CD8-positive, alpha-beta memory T cell (primary cell): Measurements from ENCODE around the gene IZUMO4. TPM values are rescaled to one million over a fixed set of nuclear protein-coding genes. Genes with fewer than 3 reads are reported as not detected.
"Not testable (repeated sequence)": the region's sequence is repeated elsewhere in the genome, so short reads cannot be mapped to it uniquely, and the experiment has no call there.

Source experiments
- CTCF ChIA-PET: fragments of 350-600 bp; sonication (Branson Sonifier 250); formaldehyde crosslinking; loops from one replicate; lab custom pipeline; 2021; ENCODE audit warnings: antibody characterized with exemption; lab: Charles Lee
- POLR2A ChIA-PET: fragments of 350-600 bp; sonication (Branson Sonifier 250); formaldehyde crosslinking; loops from one replicate; lab custom pipeline; 2021; ENCODE audit warnings: antibody characterized with exemption; lab: Charles Lee
- DNase-seq, 5 donors: peaks; one replicate each; pipeline versions ENCODE4 v3.0.0 to v3.0.0-alpha.2; 2020 to 2022; ENCODE audit warnings: mixed read lengths in 1 of 5
- H3K27ac ChIP-seq: one replicate; pipeline ENCODE4 v1.7.0; 2013; ENCODE audit warnings: low read depth, mild to moderate bottlenecking, low read length, moderate library complexity
- H3K27me3 ChIP-seq: 2 replicates; pipeline ENCODE4 v1.7.0; 2013; ENCODE audit warnings: low read length, mild to moderate bottlenecking; ENCODE audit not compliant: insufficient read depth, poor library complexity, severe bottlenecking
- H3K36me3 ChIP-seq: 2 replicates; pipeline ENCODE4 v1.7.0; 2013; ENCODE audit warnings: mild to moderate bottlenecking, low read length, moderate library complexity; ENCODE audit not compliant: insufficient read depth
- H3K4me1 ChIP-seq: 2 replicates; pipeline ENCODE4 v1.7.0; 2013; ENCODE audit warnings: mild to moderate bottlenecking, low read length, moderate library complexity; ENCODE audit not compliant: insufficient read depth
- H3K4me3 ChIP-seq: 2 replicates; pipeline ENCODE4 v1.7.0; 2013; ENCODE audit warnings: mild to moderate bottlenecking, low read length
- H3K9me3 ChIP-seq: 2 replicates; pipeline ENCODE4 v1.7.0; 2013; ENCODE audit warnings: mild to moderate bottlenecking, low read length
- H3K27ac Mint-ChIP-seq, 8 donors: one replicate each; pipeline ENCODE4 v1.8.0; 2020 to 2021; ENCODE audit warnings: mixed read lengths in 8 of 8, mild to moderate bottlenecking in 6 of 8, inconsistent platforms in 3 of 8, moderate library complexity in 3 of 8
- H3K27me3 Mint-ChIP-seq, 2 donors: one replicate each; pipeline ENCODE4 v1.8.0; 2020 to 2021; ENCODE audit warnings: mixed read lengths in 2 of 2, mild to moderate bottlenecking in 1 of 2, moderate library complexity in 1 of 2
- H3K36me3 Mint-ChIP-seq, 3 donors: one replicate each; pipeline ENCODE4 v1.8.0; 2020 to 2021; ENCODE audit warnings: mixed read lengths in 3 of 3, inconsistent platforms in 1 of 3, mild to moderate bottlenecking in 1 of 3
- H3K4me1 Mint-ChIP-seq, 3 donors: one replicate each; pipeline ENCODE4 v1.8.0; 2020 to 2021; ENCODE audit warnings: mixed read lengths in 3 of 3, inconsistent platforms in 1 of 3, mild to moderate bottlenecking in 1 of 3
- H3K4me3 Mint-ChIP-seq, 7 donors: one replicate each; pipeline ENCODE4 v1.8.0; 2020 to 2021; ENCODE audit warnings: mixed read lengths in 7 of 7, mild to moderate bottlenecking in 6 of 7, moderate library complexity in 4 of 7, inconsistent platforms in 2 of 7
- H3K9me3 Mint-ChIP-seq, 5 donors: one replicate each; pipeline ENCODE4 v1.8.0; 2020 to 2022; ENCODE audit warnings: mixed read lengths in 5 of 5, mild to moderate bottlenecking in 3 of 5, moderate library complexity in 2 of 5, inconsistent platforms in 1 of 5
- polyA plus RNA-seq: library from polyadenylated mRNA; unstranded; fragments of 300-500 nt; fragmentation: Illumina TruSeq; gene quantifications from one replicate; pipeline ENCODE4 v1.2.3, GENCODE V29; 2021
- total RNA-seq, 2 experiments: library from RNA; stranded (reverse); gene quantifications; one replicate each; pipeline ENCODE4 v1.2.3, GENCODE V29; 2021

IZUMO4 gene
- total and polyA plus RNA-seq, 3 experiments from 2014 or later: 0.58 to 9.7 (median 8.9) TPM

DNA sequence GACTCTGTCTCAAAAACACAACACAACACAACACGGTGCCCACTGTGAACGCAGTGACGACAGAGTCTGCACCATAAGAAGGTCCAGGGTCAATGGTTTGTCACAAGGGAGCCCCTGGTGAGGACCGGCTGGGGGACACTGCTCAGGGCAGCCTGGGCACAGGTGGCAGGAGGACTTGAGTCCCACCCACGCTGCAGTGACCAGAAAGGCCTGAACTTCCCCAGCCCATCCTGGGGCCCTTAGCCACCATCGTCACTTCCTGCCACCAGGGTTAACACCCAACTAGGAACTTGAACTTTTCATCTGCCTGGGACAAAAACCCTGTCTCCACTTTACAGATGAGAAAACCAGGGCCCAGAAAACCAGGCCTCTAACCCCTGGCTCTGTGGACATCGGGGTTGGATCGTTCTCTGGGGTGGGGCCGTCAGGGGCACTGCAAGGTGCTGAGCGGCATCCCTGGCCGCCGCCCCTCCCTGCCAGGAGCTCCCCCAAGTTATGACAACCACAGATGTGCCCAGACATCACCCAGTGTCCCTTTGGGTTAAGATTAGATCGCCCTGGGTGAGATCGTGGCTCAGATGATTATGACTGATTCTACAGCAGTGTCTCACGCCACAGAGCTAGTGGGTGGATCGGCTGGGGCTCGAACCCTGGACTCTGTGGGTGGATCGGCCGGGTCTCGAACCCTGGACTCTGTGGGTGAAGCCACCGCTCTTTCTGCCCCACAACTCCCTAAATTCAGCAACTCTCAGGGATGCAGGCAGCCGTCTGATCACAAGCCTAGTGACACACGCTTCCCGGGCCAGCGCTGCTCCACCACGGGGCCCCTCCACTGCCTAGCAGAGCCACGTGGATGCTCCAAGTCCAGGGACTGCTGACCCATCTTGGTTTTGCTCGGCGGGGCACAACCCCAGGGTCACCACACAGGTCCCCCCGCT, 14.6 kb upstream of the IZUMO4 start:
- H3K4me1 Mint-ChIP-seq: peaks cover 55 to 71% (median 57%) of the 10 kb centered on the region in 3 donors
- H3K27me3 Mint-ChIP-seq: peaks cover 0 to 7% of the 10 kb centered on the region in 2 donors
- H3K27ac ChIP-seq: peak overlapping the region; percentile 99
- no peaks in the 10 kb centered on the region for H3K9me3 ChIP-seq
- peak overlapping the region; percentile 94 to 100 (median 98) for H3K27ac Mint-ChIP-seq
- no peaks in the 10 kb centered on the region for H3K27me3 ChIP-seq
- peak overlapping the region; percentile 83 for H3K4me3 ChIP-seq
- peaks cover 32% of the 10 kb centered on the region for H3K36me3 ChIP-seq
- ChIA-PET CTCF (interaction anchor here (1.1 to 6.2 kb wide), 5 partner anchors 12 to 65 kb away, joined by 3 to 49 read pairs (median 8); partner anchors contain the start of gene MOB3A), POLR2A (interaction anchor here (1.4 to 2.4 kb wide), 3 partner anchors 10 to 32 kb away, joined by 5 to 19 read pairs (median 10); partner anchors contain the start of genes IZUMO4 and MOB3A)
- peak overlapping the region; percentile 88 to 99 (median 97) for H3K4me3 Mint-ChIP-seq
- H3K36me3 Mint-ChIP-seq: peaks cover 4 to 69% (median 6%) of the 10 kb centered on the region in 3 donors
- peak; percentile 45 to 80 (median 70) for DNase-seq
- peaks cover 67% of the 10 kb centered on the region for H3K4me1 ChIP-seq
- peaks cover 0 to 4% (median 2%) of the 10 kb centered on the region in 5 donors for H3K9me3 Mint-ChIP-seq

DNA sequence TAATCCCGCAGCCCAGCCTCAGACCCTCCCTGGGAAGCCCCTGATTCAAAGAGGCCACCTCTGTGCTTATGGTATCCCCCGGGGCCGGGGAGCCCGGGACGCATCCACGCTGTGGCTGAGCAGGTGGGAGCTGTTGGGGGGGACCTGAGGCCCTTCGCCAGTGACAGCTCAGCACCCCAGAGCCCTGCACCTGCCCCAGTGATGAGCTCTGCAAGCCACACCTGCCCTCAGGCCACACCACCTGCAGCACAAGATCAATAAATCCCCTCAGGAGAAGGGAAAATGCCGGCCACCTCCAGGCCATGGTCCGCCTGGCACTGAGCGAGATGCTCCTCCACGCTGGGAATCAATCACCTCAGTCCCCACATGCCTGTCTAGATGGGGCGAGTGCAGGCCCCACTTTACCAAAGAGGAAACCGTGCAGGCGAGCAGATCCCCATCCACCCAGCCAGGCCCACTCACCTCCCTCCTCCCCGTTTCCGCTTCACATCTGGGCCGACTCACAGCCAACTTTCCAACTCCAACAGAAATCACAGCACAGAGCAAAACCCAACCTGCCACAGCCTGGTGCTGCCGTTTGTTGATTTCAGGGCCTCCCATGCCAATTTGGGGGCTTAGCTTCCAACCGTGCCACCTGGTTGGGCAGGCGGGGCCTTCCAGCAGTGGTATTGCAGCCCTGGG, 13.4 kb upstream of the IZUMO4 start:
- Mint-ChIP-seq H3K4me1 (peaks cover 66 to 79% (median 68%) of the 10 kb centered on the region in 3 donors), H3K27me3 (peaks cover 0 to 7% of the 10 kb centered on the region in 2 donors), H3K9me3 (peaks cover 0 to 4% (median 2%) of the 10 kb centered on the region in 5 donors), H3K27ac (peak overlapping the region; percentile 94 to 100 (median 98)), H3K4me3 (peak overlapping the region; percentile 88 to 99 (median 97)), H3K36me3 (peaks cover 4 to 58% (median 6%) of the 10 kb centered on the region in 3 donors)
- Histone ChIP-seq H3K4me1 (peaks cover 70% of the 10 kb centered on the region), H3K27ac (peak overlapping the region; percentile 99), H3K9me3 (no peaks in the 10 kb centered on the region), H3K4me3 (peak overlapping the region; percentile 83), H3K27me3 (no peaks in the 10 kb centered on the region), H3K36me3 (peaks cover 21% of the 10 kb centered on the region)
- POLR2A ChIA-PET: interaction anchor here (0.7 to 2.4 kb wide), 7 partner anchors 9 to 68 kb away, joined by 3 to 19 read pairs (median 5); partner anchors contain the start of genes AP3D1, IZUMO4 and MOB3A
- peak; percentile 56 to 84 (median 75) for DNase-seq
- CTCF ChIA-PET: interaction anchor here (1.6 to 6.2 kb wide), 5 partner anchors 11 to 64 kb away, joined by 6 to 49 read pairs (median 8); partner anchors contain the start of gene MOB3A

DNA sequence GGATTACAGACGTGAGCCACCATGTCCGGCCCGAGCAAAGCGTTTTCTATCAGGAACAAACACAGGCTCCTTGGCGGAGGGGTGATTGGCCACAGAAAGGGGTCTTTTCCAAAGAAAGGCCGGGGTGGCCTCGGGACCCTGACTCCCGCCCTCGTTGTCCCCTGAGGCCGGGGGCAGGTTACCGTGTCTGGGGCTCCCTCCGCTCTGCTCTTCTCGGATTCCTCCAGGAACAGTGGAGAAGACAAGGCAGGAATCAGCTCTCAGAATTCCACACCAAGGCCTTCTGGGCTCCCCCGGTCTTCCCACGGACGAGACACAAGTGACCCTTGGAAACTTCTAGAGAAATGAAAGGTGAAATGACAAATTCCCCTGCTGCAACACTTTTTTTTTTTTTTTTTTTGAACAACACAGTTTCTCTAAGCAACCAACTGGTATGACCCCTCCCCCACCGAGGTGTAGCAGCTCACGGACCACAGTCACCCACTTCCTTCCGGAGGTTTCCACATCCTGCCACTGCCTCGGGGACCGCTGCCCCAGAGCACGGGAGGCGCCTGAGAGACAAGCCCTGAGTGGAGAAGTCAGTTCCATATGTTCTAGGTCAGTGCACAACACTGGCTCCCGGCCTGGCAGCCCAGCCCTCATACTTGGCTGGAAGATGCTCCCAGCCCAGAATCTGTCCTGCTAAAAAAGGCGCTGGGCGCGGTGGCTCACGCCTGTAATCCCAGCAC, 11.6 kb upstream of the IZUMO4 start:
- H3K27me3 ChIP-seq: no peaks in the 10 kb centered on the region

DNA sequence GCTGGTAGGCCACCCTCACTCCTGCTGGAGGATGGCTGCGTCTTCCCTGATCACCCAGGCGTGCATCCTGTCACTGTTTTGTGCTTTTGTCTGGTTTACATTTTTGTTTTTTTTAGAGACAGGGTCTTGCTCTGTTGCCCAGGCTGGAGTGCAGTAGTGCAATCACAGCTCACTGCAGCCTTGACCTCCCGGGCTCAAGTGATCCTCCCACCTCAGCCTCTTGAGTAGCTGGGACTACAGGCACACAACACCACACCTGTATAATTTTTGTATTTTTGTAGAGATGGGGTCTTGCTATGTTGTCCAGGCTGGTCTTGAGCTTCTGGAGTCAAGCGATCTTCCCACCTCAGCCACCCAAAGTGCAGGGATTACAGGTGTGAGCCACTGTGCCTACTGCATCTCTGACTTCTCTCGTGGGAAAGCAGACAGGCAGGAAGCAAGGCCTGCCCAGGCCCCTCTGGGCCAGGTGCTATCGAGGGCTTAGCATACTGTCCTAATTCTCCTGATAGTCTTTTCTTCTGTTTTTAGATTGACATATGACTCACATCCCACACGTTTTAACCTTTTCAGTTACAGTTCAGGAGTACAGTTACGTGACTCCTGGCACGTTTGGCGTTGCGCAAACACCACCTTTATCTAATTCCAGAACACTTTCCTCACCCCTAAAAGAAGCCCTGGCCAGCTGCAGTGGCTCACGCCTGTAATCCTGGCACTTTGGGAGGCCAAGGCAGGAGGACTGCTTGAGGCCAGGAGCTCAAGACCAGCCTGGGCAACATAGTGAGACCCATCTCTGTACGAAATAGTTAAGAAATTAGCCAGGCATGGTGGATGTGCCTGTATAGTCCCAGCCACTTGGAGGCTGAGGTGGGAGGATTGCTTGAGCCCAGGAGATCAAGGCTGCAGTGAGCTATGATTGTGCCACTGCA, 9.8 kb upstream of the IZUMO4 start:
- Histone ChIP-seq H3K4me3 (peak overlapping the region; percentile 47), H3K4me1 (peaks cover 73% of the 10 kb centered on the region), H3K27ac (peak overlapping the region; percentile 77)
- Mint-ChIP-seq H3K4me1 (peaks cover 66 to 75% (median 70%) of the 10 kb centered on the region in 3 donors), H3K36me3 (peaks cover 2 to 33% (median 4%) of the 10 kb centered on the region in 3 donors), H3K27ac (peak overlapping the region; percentile 87 to 98 (median 94)), H3K4me3 (peak overlapping the region; percentile 66 to 89 (median 76))
- H3K27me3 Mint-ChIP-seq, H3K9me3 Mint-ChIP-seq, H3K9me3 ChIP-seq, H3K36me3 ChIP-seq, H3K27me3 ChIP-seq, DNase-seq: not testable (repeated sequence)
- CTCF ChIA-PET: interaction anchor here (0.8 to 1.6 kb wide), 6 partner anchors 9 to 68 kb away, joined by 3 to 5 read pairs (median 4); partner anchors contain the start of genes MKNK2 and MOB3A
- POLR2A ChIA-PET: interaction anchor here (0.6 to 1.1 kb wide), 3 partner anchors 17 to 25 kb away, joined by 3 to 5 read pairs (median 4); no protein-coding TSS in a partner anchor

More for the DNA sequence above, 11.6 kb upstream of the IZUMO4 start:
- H3K4me3 Mint-ChIP-seq: peak overlapping the region; percentile 88 to 99 (median 97)
- H3K36me3 Mint-ChIP-seq: peaks cover 4 to 39% (median 5%) of the 10 kb centered on the region in 3 donors
- ChIA-PET CTCF (interaction anchor here (0.7 to 6.2 kb wide), 5 partner anchors 9 to 188 kb away, joined by 3 to 49 read pairs (median 3); partner anchors contain the start of gene MOB3A), POLR2A (interaction anchor here (0.6 to 1.4 kb wide), 10 partner anchors 10 to 467 kb away, joined by 3 to 17 read pairs (median 5); partner anchors contain the start of genes ABHD17A, DOT1L and MOB3A)
- H3K4me3 ChIP-seq: peak overlapping the region; percentile 83
- H3K9me3 ChIP-seq: no peaks in the 10 kb centered on the region
- peak overlapping the region; percentile 94 to 100 (median 98) for H3K27ac Mint-ChIP-seq
- peaks cover 0 to 7% of the 10 kb centered on the region in 2 donors for H3K27me3 Mint-ChIP-seq
- peaks cover 0 to 4% (median 2%) of the 10 kb centered on the region in 5 donors for H3K9me3 Mint-ChIP-seq
- H3K36me3 ChIP-seq: peaks cover 8% of the 10 kb centered on the region
- peak; percentile 87 to 98 (median 96) for DNase-seq
- H3K4me1 Mint-ChIP-seq: peaks cover 70 to 78% (median 75%) of the 10 kb centered on the region in 3 donors
- H3K4me1 ChIP-seq: peaks cover 77% of the 10 kb centered on the region
- peak overlapping the region; percentile 99 for H3K27ac ChIP-seq

DNA sequence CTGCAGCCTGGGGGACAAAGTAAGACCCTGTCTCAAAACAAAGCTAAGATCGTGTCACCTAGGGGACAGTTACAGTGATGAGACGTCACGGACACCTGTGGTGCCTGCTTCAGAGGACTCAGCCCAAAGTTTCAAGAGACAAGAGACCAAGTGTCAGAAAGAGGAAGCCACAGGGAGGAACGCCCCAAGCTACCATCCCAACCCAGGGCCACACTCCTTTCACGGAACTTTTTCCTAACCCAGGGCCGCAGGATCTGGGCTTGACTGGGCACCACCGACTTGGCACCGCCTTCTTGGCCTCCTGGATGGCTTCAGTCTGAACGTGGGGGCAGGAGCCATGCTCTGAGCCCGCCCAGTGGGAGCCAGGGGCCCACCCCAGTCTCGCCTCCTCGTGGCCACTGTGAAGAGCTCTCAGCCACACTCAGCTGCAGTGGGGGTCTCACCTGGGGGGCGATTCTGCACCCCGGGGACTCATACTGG, 9.1 kb upstream of the IZUMO4 start:
- H3K4me3 ChIP-seq: peak overlapping the region; percentile 47
- peak in 3 of 5 donors; percentile 55 to 64 (median 58) for DNase-seq
- Mint-ChIP-seq H3K27me3 (peaks cover 0 to 7% of the 10 kb centered on the region in 2 donors), H3K27ac (peak overlapping the region; percentile 87 to 98 (median 94)), H3K4me3 (peak overlapping the region; percentile 66 to 89 (median 76)), H3K4me1 (peaks cover 61 to 73% (median 68%) of the 10 kb centered on the region in 3 donors), H3K36me3 (peaks cover 2 to 28% (median 4%) of the 10 kb centered on the region in 3 donors), H3K9me3 (peaks cover 0 to 4% (median 2%) of the 10 kb centered on the region in 5 donors)
- ChIA-PET CTCF (interaction anchor here (0.8 to 1.6 kb wide), 5 partner anchors 8 to 69 kb away, joined by 3 to 5 read pairs (median 4); partner anchors contain the start of genes MKNK2 and MOB3A), POLR2A (interaction anchor here (0.6 to 1.1 kb wide), 4 partner anchors 18 to 26 kb away, joined by 3 to 5 read pairs (median 4); no protein-coding TSS in a partner anchor)
- peak overlapping the region; percentile 77 for H3K27ac ChIP-seq
- H3K9me3 ChIP-seq: no peaks in the 10 kb centered on the region
- no peaks in the 10 kb centered on the region for H3K27me3 ChIP-seq
- peaks cover 72% of the 10 kb centered on the region for H3K4me1 ChIP-seq
- H3K36me3 ChIP-seq: no peaks in the 10 kb centered on the region
